MM.1S (cell line): ENCODE data around the gene DNAJC21.

Experiments used
- DNase-seq: peaks from one replicate; pipeline ENCODE4 v3.0.0-alpha.2; 2015
- H2AFZ ChIP-seq: fragments of 300-600 bp; sonication (generic); 2 replicates; pipeline ENCODE4 v1.6.0; 2016; ENCODE audit warnings: antibody characterized with exemption, low read length
- H3F3A ChIP-seq: fragments of 300-600 bp; sonication (generic); 2 replicates; pipeline ENCODE4 v1.6.1; 2016; ENCODE audit warnings: mild to moderate bottlenecking, antibody characterized with exemption, low read length, moderate library complexity, mixed read lengths; ENCODE audit not compliant: insufficient read depth
- H3K27ac ChIP-seq: fragments of 300-600 bp; sonication (generic); 2 replicates; pipeline ENCODE4 v1.5.1; 2016; ENCODE audit warnings: mild to moderate bottlenecking, low read length
- H3K27me3 ChIP-seq: fragments of 300-600 bp; sonication (generic); replicated peaks from 2 replicates; pipeline ENCODE4 v1.6.0; 2016; ENCODE audit warnings: low read length; ENCODE audit not compliant: insufficient read depth
- H3K36me3 ChIP-seq: fragments of 300-600 bp; sonication (generic); replicated peaks from 2 replicates; pipeline ENCODE4 v1.6.1; 2016; ENCODE audit warnings: mild to moderate bottlenecking, low read length, mixed read lengths; ENCODE audit not compliant: insufficient read depth
- H3K4me1 ChIP-seq: fragments of 300-600 bp; sonication (generic); 2 replicates; pipeline ENCODE4 v1.6.1; 2016; ENCODE audit warnings: low read length, mixed read lengths
- H3K4me2 ChIP-seq: fragments of 300-600 bp; sonication (generic); 2 replicates; pipeline ENCODE4 v1.6.0; 2016; ENCODE audit warnings: low read depth, low read length
- H3K4me3 ChIP-seq: fragments of 300-600 bp; sonication (generic); 2 replicates; pipeline ENCODE4 v1.5.1; 2016; ENCODE audit warnings: low read length, mixed read lengths
- H3K79me2 ChIP-seq: fragments of 300-600 bp; sonication (generic); 2 replicates; pipeline ENCODE4 v1.6.1; 2016; ENCODE audit warnings: mixed run types, low read length, mixed read lengths
- H3K9ac ChIP-seq: fragments of 300-600 bp; sonication (generic); 2 replicates; pipeline ENCODE4 v1.6.1; 2016; ENCODE audit warnings: low read length, mixed read lengths
- H3K9me2 ChIP-seq: fragments of 300-600 bp; sonication (generic); replicated peaks from 2 replicates; pipeline ENCODE4 v1.6.1; 2016; ENCODE audit warnings: mild to moderate bottlenecking, low read length, mixed read lengths; ENCODE audit not compliant: insufficient read depth
- H3K9me3 ChIP-seq: fragments of 300-600 bp; sonication (generic); replicated peaks from 2 replicates; pipeline ENCODE4 v1.6.1; 2016; ENCODE audit warnings: mild to moderate bottlenecking, low read length, mixed read lengths; ENCODE audit not compliant: insufficient read depth
- H4K20me1 ChIP-seq: fragments of 300-600 bp; sonication (generic); 2 replicates; pipeline ENCODE4 v1.6.1; 2016; ENCODE audit warnings: mild to moderate bottlenecking, low read length, moderate library complexity, mixed read lengths; ENCODE audit not compliant: insufficient read depth
- CTCF ChIP-seq: fragments of 300-600 bp; sonication (generic); IDR thresholded peaks from 2 replicates; pipeline ENCODE4 v1.5.1; 2016; ENCODE audit warnings: antibody characterized with exemption, low read length, mixed read lengths
- EZH2 ChIP-seq: fragments of 300-600 bp; sonication (generic); optimal IDR thresholded peaks from 2 replicates; pipeline ENCODE3; 2017; ENCODE audit warnings: low read depth, mild to moderate bottlenecking, antibody characterized with exemption, low read length, mixed read lengths
- EZH2phosphoT487 ChIP-seq: fragments of 300-600 bp; sonication (generic); IDR thresholded peaks from 2 replicates; pipeline ENCODE4 v1.6.1; 2018; ENCODE audit warnings: antibody characterized with exemption, low read length

DNAJC21 gene

GRCh38 chr5:34929134-34929719, at the start of gene DNAJC21:
DNAJC21 (plus strand) TSS chr5:34929559; CDS start chr5:34929820, 261 bp downstream.
- Histone ChIP-seq H3K9me2 (no peaks in the 10 kb centered on the region), H3K79me2 (peaks cover 49% of the 10 kb centered on the region), H3K36me3 (peaks cover 17% of the 10 kb centered on the region), H3F3A (peaks cover 30% of the 10 kb centered on the region), H3K27ac (peak within 1 kb of the TSS; percentile 72), H4K20me1 (no peaks in the 10 kb centered on the region), H3K4me3 (peak within 1 kb of the TSS; percentile 85), H3K4me1 (peaks cover 11% of the 10 kb centered on the region), H2AFZ (peak within 1 kb of the TSS; percentile 85), H3K9me3 (no peaks in the 10 kb centered on the region), H3K27me3 (no peaks in the 10 kb centered on the region), H3K9ac (peak within 1 kb of the TSS; percentile 86), H3K4me2 (peak within 1 kb of the TSS; percentile 72)
- peak; percentile 95 for DNase-seq
- no peak for TF ChIP-seq CTCF
- TF ChIP-seq EZH2phosphoT487 = no peak
- no peak for TF ChIP-seq EZH2

GRCh38 chr5:34881246-34881645, 48.1 kb upstream of the DNAJC21 start:
- no peaks in the 10 kb centered on the region for H3K9me3 ChIP-seq
- DNase-seq = no peak
- no peak overlapping the region for H3K9ac ChIP-seq
- H3K9me2 ChIP-seq = no peaks in the 10 kb centered on the region
- no peaks in the 10 kb centered on the region for H3K79me2 ChIP-seq
- no peaks in the 10 kb centered on the region for H3F3A ChIP-seq
- H3K4me3 ChIP-seq = no peak overlapping the region
- H3K4me1 ChIP-seq = no peaks in the 10 kb centered on the region
- no peak overlapping the region for H3K4me2 ChIP-seq
- no peaks in the 10 kb centered on the region for H3K27me3 ChIP-seq
- no peak overlapping the region for H3K27ac ChIP-seq
- no peak for TF ChIP-seq EZH2phosphoT487
- TF ChIP-seq CTCF = no peak
- TF ChIP-seq EZH2 = no peak
- H4K20me1 ChIP-seq = no peaks in the 10 kb centered on the region
- H3K36me3 ChIP-seq = no peaks in the 10 kb centered on the region
- no peak overlapping the region for H2AFZ ChIP-seq

DNA sequence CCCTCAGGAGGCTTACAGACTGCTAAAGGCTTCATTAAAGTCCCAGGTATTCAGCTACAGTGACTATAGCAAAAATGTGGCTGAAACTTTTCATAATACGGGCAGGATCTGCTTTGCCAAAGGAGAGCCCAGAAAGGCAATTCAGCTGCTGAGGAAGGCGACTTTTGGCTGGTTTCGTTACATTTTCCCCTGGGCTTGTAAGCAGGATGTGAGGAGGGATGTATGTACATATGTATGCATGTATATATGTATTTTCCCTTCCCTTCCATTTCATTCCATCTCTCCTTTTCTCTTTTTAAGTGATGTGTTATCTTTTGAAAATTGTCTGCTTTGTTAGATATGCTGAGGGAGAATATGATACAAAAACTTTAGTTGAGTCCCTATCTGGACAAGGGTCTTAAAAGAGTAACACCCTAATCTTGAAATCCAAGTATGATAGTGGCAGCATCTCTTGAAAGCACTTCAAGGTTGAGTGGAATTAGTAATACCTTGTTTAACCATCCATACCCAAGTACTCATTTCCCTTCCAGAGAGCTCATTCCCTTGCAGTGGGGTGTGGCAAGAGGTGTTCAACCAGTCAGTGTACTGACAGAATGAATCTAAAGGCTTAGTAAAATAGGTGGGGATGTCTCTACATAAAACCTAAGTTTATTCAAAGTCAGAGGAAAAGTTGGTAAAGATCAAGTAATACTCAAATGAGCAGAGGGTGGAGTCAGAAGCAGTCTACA, 42.8 kb upstream of the DNAJC21 start:
- no peak overlapping the region for H3K4me2 ChIP-seq
- no peaks in the 10 kb centered on the region for H3K4me1 ChIP-seq
- H3K4me3 ChIP-seq = no peak overlapping the region
- no peak for DNase-seq
- no peaks in the 10 kb centered on the region for H3K27me3 ChIP-seq
- no peaks in the 10 kb centered on the region for H3F3A ChIP-seq
- H3K79me2 ChIP-seq = no peaks in the 10 kb centered on the region
- H2AFZ ChIP-seq = no peak overlapping the region
- no peak overlapping the region for H3K27ac ChIP-seq
- H3K9me3 ChIP-seq = no peaks in the 10 kb centered on the region
- H3K9ac ChIP-seq = no peak overlapping the region
- H3K36me3 ChIP-seq = no peaks in the 10 kb centered on the region
- TF ChIP-seq CTCF (no peak), EZH2 (no peak), EZH2phosphoT487 (no peak)
- H4K20me1 ChIP-seq = no peaks in the 10 kb centered on the region
- H3K9me2 ChIP-seq = no peaks in the 10 kb centered on the region
